ENCODE measurements around the gene NAT16. TPM values are rescaled to one million over a fixed set of nuclear protein-coding genes. Genes with fewer than 3 reads are reported as not detected.

NAT16 gene
- polyA plus RNA-seq, 1 of the 3 experiments (the other 2 are of a cell fraction) = 0.64 TPM

GRCh38 chr7:101128040-101128834 is 51.9 kb downstream of the NAT16 start:
- Histone ChIP-seq H3K9ac (peak overlapping the region; percentile 95), H3K79me2 (ENCODE audit: insufficient read depth) (peaks cover 86% of the 10 kb centered on the region), H4K20me1 (ENCODE audit: insufficient read depth) (peaks cover 62% of the 10 kb centered on the region), H3K4me1 (ENCODE audit: control insufficient read depth in 1 of 2, insufficient read depth in 2 of 2, low read depth in 1 of 2, low read length in 1 of 2) (peaks cover 14 to 32% of the 10 kb centered on the region in 2 experiments; a peak in 3 of 4 replicates), H3K9me3 (no peaks in the 10 kb centered on the region), H3K27me3 (ENCODE audit: insufficient read depth) (no peaks in the 10 kb centered on the region), H3K36me3 (replicated peaks in 1 of 2; ENCODE audit: control insufficient read depth in 1 of 2, insufficient read depth in 2 of 2, low read length in 1 of 2) (peaks cover 4 to 60% of the 10 kb centered on the region in 2 experiments), H3K9me2 (no peaks in the 10 kb centered on the region), H3K4me2 (peak overlapping the region; percentile 96), H3F3A (replicated peaks; ENCODE audit: insufficient read depth) (peaks cover 87% of the 10 kb centered on the region), H3K27ac (ENCODE audit: low read depth in 2 of 2, low read length in 1 of 2) (peak overlapping the region in 1 of 2 experiments; percentile 98; a peak in 2 of 4 replicates), H2AFZ (ENCODE audit: low read depth) (no peak overlapping the region), H3K4me3 (ENCODE audit: low read depth in 2 of 2, low read length in 1 of 2) (peak overlapping the region; percentile 46 to 85; a peak in 3 of 4 replicates)
- ChIA-PET POLR2A (no interaction called here), CTCF (interaction anchor here (1.0 to 4.0 kb wide), 6 partner anchors 9 to 69 kb away, joined by 3 to 34 read pairs (median 12); no protein-coding TSS in a partner anchor)
- WGBS (ENCODE audit: low lambda C conversion rate) = 23% methylated on average over 14 of the region's 14 CpGs
- no peak for DNase-seq
- peak; percentile 6; the same call in 1 of the 2 replicates for TF ChIP-seq CTCF (IDR thresholded peaks at IDR 0.05)
- TF ChIP-seq ZBTB33 (IDR thresholded peaks at IDR 0.05; ENCODE audit: borderline replicate concordance, low read depth) = peak; percentile 11; the same call in 1 of the 2 replicates
- TF ChIP-seq REST (IDR thresholded peaks at IDR 0.05; ENCODE audit: low read depth, low read length) = 0 out of 2 replicates have a peak, but pooled peaks have one; percentile 22
- no peak for TF ChIP-seq RCOR1 (IDR thresholded peaks at IDR 0.05; ENCODE audit: low read length)
- TF ChIP-seq SIN3A (IDR thresholded peaks at IDR 0.05; ENCODE audit: borderline replicate concordance, low read depth, low read length) = 0 out of 2 replicates have a peak, but pooled peaks have one; percentile 45
- TF ChIP-seq TAF1 (IDR thresholded peaks at IDR 0.05; ENCODE audit: borderline replicate concordance, low read depth, low read length) = no peak
- TF ChIP-seq MXI1 (IDR thresholded peaks at IDR 0.05; ENCODE audit: low read depth, low read length) = no peak
- TF ChIP-seq RFX5 (IDR thresholded peaks at IDR 0.05; ENCODE audit: low read length) = no peak
- peak; percentile 21; the same call in 1 of the 2 replicates for TF ChIP-seq TCF12 (IDR thresholded peaks at IDR 0.05)
- no peak for TF ChIP-seq USF2 (IDR thresholded peaks at IDR 0.05; ENCODE audit: borderline replicate concordance, low read depth, low read length)
- TF ChIP-seq USF1 (IDR thresholded peaks at IDR 0.05; ENCODE audit: borderline replicate concordance, low read depth) = no peak
- no peak; the same call in 1 of the 2 replicates for TF ChIP-seq MAX (IDR thresholded peaks at IDR 0.05; ENCODE audit: low read depth)
- peak; percentile 2; the same call in 1 of the 2 replicates for TF ChIP-seq FOSL2 (IDR thresholded peaks at IDR 0.05; ENCODE audit: borderline replicate concordance, low read depth)
- no peak for TF ChIP-seq JUND (IDR thresholded peaks at IDR 0.05)
- no peak for TF ChIP-seq MEF2A (IDR thresholded peaks at IDR 0.05; ENCODE audit: borderline replicate concordance, low read depth)
- TF ChIP-seq RXRA (IDR thresholded peaks at IDR 0.05; ENCODE audit: borderline replicate concordance, low read depth) = no peak
- no peak; the same call in 1 of the 2 replicates for TF ChIP-seq TEAD4 (IDR thresholded peaks at IDR 0.05; ENCODE audit: borderline replicate concordance, insufficient read depth)
- no peak for TF ChIP-seq SMC3 (IDR thresholded peaks at IDR 0.05; ENCODE audit: low read depth, low read length)
- TF ChIP-seq GATA2 (CRISPR knock-in tag; IDR thresholded peaks at IDR 0.05) = no peak
- no peak for TF ChIP-seq NRF1 (IDR thresholded peaks at IDR 0.05; ENCODE audit: low read depth, low read length)

Measured in SK-N-SH (cell line).